Prostate gland (tissue), 2 donors: ENCODE results near the gene HTRA2.

Experiments
- CTCF ChIP-seq, 4 experiments: fragments of 200-600 bp in 2 of 4; fragments of 450-650 bp in 2 of 4; sonication (generic) in 2 of 4; IDR thresholded peaks; 1 replicate in 3 of 4; 2 replicates in 1 of 4; pipeline ENCODE4 v1.5.1; 2016 to 2019; ENCODE audit warnings: antibody characterized with exemption in 4 of 4, mild to moderate bottlenecking in 2 of 4, moderate library complexity in 2 of 4
- POLR2A ChIP-seq: fragments of 450-650 bp; IDR thresholded peaks from one replicate; pipeline ENCODE4 v1.6.1; 2016; ENCODE audit warnings: antibody characterized with exemption, mild to moderate bottlenecking
- POLR2AphosphoS5 ChIP-seq: sonication (generic); formaldehyde crosslinking; IDR thresholded peaks from one replicate; pipeline ENCODE4 v1.6.1; 2017; ENCODE audit warnings: antibody characterized with exemption

DNA sequence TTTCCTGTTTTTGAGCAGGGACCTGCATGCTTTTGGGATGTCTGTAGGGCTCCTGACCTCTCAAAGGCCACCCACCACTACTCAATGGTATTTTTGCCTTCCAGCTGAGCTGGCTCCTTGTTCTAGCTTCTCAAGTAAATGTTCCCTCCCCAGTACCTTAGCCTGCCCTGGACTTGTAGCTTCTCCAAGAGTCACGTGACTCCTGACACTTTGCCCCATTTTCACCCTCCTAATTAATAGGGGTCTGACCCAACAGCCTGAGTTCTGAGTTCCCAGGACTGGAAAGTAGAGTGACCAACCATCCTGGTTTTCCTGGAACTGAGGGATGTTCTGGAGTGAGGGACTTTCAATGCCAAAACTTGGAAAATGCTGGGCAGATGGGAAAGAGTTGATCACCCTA lies 34.3 kb upstream of the HTRA2 start:
- TF ChIP-seq CTCF (IDR thresholded peaks at IDR 0.05) = no peak
- TF ChIP-seq POLR2AphosphoS5 = no peak
- TF ChIP-seq POLR2A = no peak
